ENCODE data around the gene BIVM.

The BIVM gene

GRCh38 chr13:102825921-102826706, 27.2 kb downstream of the BIVM start:
- DNase-seq: no peak
- Histone ChIP-seq H3K4me3 (ENCODE audit: low read depth, low read length) (no peak overlapping the region), H3K27me3 (no peaks in the 10 kb centered on the region), H3K4me1 (no peaks in the 10 kb centered on the region), H3K36me3 (peaks cover 34% of the 10 kb centered on the region), H3K9me3 (no peaks in the 10 kb centered on the region)
- no peak for TF ChIP-seq CTCF (IDR thresholded peaks at IDR 0.05; ENCODE audit: low read depth, low read length)

GRCh38 chr13:102830646-102831045, 31.7 kb downstream of the BIVM start:
- Histone ChIP-seq H3K4me1 (no peaks in the 10 kb centered on the region), H3K27me3 (no peaks in the 10 kb centered on the region), H3K9me3 (no peaks in the 10 kb centered on the region), H3K4me3 (ENCODE audit: low read depth, low read length) (no peak overlapping the region), H3K36me3 (peaks cover 12% of the 10 kb centered on the region)
- TF ChIP-seq CTCF (IDR thresholded peaks at IDR 0.05; ENCODE audit: low read depth, low read length): no peak
- no peak for DNase-seq

GRCh38 chr13:102836471-102836870, 37.6 kb downstream of the BIVM start:
- no peaks in the 10 kb centered on the region for H3K4me1 ChIP-seq

GRCh38 chr13:102838273-102838672, 39.4 kb downstream of the BIVM start:
- Histone ChIP-seq H3K36me3 (peaks cover 27% of the 10 kb centered on the region), H3K27me3 (no peaks in the 10 kb centered on the region), H3K4me1 (no peaks in the 10 kb centered on the region), H3K4me3 (ENCODE audit: low read depth, low read length) (no peak overlapping the region), H3K9me3 (no peaks in the 10 kb centered on the region)
- DNase-seq: no peak
- TF ChIP-seq CTCF (IDR thresholded peaks at IDR 0.05; ENCODE audit: low read depth, low read length): no peak

More at GRCh38 chr13:102836471-102836870, 37.6 kb downstream of the BIVM start:
- TF ChIP-seq CTCF (IDR thresholded peaks at IDR 0.05; ENCODE audit: low read depth, low read length): no peak
- H3K4me3 ChIP-seq (ENCODE audit: low read depth, low read length): no peak overlapping the region
- H3K36me3 ChIP-seq: peaks cover 27% of the 10 kb centered on the region
- no peaks in the 10 kb centered on the region for H3K9me3 ChIP-seq
- no peaks in the 10 kb centered on the region for H3K27me3 ChIP-seq
- DNase-seq: no peak

GRCh38 chr13:102838982-102839381, 40.1 kb downstream of the BIVM start:
- Histone ChIP-seq H3K4me1 (no peaks in the 10 kb centered on the region), H3K27me3 (no peaks in the 10 kb centered on the region), H3K36me3 (peaks cover 27% of the 10 kb centered on the region), H3K9me3 (no peaks in the 10 kb centered on the region), H3K4me3 (ENCODE audit: low read depth, low read length) (no peak overlapping the region)
- DNase-seq: no peak
- no peak for TF ChIP-seq CTCF (IDR thresholded peaks at IDR 0.05; ENCODE audit: low read depth, low read length)

- Histone ChIP-seq H3K4me1 (no peaks in the 10 kb centered on the region), H3K9me3 (no peaks in the 10 kb centered on the region), H3K4me3 (ENCODE audit: low read depth, low read length) (no peak overlapping the region), H3K36me3 (peaks cover 25% of the 10 kb centered on the region), H3K27me3 (no peaks in the 10 kb centered on the region)
- TF ChIP-seq CTCF (IDR thresholded peaks at IDR 0.05; ENCODE audit: low read depth, low read length): no peak
- no peak for DNase-seq
These were observed 40.5 kb downstream of the BIVM start for GRCh38 chr13:102839462-102839861.

Measured in BE2C (cell line).